Measurements from ENCODE around the gene NOL4L.

The NOL4L gene

GRCh38 chr20:32454164-32455145, 130.7 kb downstream of the NOL4L start:
- DNase-seq, result no peak

DNA sequence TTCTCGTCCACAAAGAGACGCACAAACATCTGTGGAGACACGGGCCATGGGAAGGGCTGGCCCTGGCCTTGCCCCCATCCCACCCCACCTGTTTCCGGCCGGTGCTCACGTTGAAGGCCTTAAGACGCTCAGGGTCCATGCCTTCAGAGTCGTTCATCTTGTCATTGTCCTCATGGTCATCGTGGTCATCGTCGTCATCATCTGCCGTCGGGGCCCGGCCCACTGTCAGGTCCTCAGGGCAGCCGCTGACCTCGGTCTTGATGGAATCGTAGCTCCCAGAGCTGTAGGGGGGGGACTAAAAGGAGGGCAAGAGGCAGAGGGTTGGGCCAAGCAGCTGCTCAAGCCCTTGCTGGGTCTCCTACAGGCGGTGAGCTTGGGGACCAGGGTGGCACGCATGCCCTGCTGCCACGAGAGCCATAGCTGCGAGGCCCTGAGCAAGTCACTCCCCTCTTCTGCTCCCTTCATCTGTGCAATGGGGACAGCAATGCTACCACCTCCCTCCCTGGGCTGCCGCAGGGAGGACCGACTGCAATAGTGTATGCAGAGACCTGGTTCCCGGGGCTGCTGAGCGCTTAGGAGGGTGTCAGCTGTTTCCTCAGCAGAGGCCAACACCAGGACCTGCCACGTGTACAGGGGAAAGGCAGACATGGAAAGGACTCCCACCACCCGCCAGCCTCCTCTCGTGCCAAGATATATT, 131.5 kb downstream of the NOL4L start:
- no peak for DNase-seq

GRCh38 chr20:32452776-32453466, 132.2 kb downstream of the NOL4L start:
- DNase-seq, result no peak

DNA sequence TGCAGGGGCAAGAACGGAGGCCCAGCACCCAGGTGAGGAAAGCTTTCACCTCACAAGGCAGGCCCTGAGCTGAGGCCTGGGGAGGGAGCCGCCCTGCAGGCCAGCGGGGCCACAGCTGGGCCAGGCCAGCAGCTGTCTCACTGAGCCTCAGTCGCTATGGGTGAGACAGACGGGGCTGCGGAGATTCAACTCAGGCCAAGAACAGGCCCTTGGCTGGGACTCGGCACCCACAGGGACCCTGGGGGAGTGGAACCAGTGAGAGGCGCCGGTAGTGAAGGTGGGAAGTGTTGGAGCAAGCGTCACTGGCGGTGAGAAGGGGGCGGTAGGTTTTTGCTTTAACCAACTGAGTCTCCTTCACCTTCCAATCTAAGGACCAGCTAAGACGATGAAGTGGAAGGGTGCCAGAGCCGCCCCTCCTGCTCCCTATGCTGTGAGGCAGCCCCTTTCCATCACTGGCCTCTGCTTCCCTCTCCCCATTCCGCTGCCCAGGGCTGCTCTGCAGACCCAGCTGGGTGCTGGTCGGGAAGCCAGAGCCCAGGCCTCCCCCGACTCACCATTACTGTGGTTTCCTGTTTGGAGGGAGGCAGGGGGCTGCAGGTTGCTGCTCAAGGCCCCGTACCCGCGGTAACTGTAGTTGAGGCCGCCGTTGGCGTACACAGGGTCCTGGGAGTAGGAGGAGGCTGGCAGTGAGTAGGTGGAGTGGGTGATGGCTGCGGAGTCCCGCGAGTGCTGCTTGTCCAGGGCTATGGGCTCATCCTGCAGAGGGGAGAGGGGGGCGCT, 133.3 kb downstream of the NOL4L start:
- DNase-seq, result no peak

DNA sequence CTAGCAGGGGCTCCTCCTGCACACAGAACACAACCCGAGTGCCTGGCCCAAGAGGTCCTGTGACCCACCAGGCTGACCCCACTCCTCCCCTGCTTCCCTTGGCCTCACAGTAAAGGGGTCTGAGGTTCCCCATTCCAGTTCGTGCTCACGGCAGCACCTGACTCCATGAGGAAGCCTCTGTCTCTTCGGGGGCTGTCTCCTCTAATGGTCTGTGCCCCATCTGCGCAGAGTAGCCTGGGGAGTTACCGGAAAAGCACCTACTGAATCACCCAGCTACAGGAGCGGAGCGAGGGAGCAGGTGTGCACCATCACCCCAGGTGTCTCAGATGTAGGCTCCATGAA, 133.8 kb downstream of the NOL4L start:
- DNase-seq, result no peak

- no peak for DNase-seq
Observed at GRCh38 chr20:32450484-32451061, 134.6 kb downstream of the NOL4L start.

GRCh38 chr20:32449890-32450401, 135.2 kb downstream of the NOL4L start:
- DNase-seq, result no peak

DNA sequence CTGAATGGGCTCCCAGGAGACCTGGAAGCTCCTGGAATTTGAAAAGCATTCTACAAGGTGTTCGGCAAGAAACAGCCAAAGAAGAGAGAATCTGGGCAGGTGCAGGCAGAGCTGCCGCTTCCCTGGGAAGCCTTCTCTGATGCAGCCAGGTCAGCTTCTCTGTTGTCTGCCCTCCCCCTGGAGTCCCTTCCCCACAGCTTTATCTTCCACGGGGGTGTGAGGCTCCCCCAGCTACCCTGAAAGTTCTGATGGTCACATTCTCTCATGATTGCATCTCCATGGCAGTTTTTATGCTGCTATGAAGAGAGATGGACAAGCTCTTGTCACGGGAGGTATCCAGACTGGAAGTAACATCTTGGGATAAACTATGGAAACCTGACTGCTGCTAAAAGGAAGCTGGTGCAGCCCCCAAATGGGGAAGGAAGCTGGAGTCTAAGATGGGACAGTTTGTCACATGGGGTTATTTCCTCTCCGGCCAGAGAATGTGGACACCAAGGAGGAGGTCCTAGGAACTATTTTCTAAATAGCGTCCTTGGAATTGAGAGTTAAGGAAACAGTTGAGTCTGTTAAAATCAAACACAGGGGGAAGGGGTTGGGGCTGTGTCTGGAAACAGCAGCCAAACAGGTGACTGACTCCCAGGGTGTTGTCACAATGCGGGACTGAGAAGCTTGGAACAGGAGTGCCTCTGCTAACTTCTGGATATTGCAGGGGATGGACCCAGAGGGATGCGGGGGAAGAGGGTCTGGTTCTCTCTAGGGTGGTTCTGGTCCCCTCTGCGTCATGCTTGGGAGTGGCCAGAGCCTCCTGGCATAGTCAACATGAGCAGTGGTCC, 135.9 kb downstream of the NOL4L start:
- no peak for DNase-seq

- DNase-seq, result no peak
Observed at GRCh38 chr20:32448306-32449056, 136.7 kb downstream of the NOL4L start.

DNA sequence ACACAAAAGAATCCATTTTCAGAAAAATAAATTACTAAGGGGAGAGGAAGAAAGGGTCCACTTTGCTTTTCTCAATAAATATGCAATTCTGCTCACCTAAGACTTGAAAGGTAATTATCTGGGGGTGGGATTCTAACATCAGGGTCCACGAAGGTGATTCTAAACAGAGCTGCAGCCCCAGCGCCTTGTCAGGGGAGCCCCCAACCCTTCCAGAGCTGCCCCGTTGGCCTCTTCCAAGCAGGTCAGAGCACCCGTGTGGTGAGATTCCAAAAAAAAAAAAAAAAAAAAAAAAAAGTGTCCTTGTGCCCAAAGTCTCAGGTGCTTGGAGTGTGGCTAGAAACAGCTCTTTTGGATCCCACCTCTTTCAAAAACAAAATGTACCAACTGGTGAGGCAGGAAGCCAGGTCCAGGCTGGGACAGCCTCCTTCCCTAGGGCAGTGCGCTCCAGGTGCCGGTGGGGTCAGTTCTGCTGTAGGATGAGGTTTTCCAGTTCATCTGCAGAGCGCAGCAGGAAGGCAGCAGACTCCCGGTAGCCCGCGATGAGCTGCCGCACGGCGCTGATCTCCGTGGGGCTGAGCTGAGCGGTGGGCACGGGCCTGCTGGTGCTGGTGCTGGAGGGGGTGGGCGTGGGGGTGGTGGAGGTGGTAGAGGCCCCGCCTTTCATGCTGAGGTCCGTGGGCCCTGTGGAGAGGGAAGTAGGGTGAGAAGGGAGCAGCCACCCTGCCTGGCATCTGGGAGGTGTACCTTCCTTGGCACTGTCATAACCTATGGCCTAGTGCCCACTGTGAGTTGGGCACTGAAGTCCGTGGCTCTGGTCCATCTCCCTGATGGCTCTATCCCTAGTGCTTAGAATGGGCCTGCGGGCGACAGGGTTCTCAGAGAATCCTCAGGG, 137.8 kb downstream of the NOL4L start:
- no peak for DNase-seq

DNA sequence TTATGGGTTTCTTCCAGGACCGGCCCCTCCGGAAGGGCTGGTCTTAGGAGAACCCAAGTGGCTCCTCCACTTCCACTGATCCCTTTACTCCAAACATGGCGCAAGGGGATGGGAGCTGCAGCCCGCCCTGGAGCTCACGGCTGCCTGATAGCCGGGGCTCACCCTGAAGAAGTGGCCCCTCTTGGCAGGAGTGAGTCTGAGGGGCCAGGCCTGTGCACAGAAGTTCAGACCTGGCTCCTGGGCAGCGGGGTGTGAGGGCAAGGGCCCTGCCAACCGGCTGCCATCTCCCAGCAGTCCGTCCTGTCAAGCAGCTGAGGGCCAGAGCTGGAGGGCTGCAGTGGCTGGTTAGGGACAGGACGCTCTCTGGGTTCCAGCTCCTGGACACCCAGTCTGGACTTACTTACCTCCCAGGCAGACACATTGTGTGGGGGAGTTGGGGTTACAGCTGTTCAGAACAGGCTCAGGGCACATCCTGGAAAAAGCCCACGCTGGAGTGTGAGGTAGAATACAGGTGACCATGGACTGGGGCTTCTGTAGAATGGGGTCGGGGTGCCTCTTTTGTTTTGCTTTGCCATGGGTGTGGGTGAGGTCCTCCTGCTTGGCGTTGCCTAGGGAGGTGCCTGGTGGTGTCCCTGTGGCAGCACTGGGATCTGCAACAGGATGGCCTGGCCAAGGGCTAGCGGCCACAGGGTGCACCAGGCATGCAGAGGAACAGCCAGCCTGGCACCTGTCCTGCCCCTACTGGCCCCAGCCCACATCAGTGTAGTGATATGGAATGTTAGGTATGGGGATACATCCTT, 138.6 kb downstream of the NOL4L start:
- no peak for DNase-seq

- DNase-seq, result no peak
Observed at GRCh38 chr20:32445539-32446273, 139.4 kb downstream of the NOL4L start.

DNA sequence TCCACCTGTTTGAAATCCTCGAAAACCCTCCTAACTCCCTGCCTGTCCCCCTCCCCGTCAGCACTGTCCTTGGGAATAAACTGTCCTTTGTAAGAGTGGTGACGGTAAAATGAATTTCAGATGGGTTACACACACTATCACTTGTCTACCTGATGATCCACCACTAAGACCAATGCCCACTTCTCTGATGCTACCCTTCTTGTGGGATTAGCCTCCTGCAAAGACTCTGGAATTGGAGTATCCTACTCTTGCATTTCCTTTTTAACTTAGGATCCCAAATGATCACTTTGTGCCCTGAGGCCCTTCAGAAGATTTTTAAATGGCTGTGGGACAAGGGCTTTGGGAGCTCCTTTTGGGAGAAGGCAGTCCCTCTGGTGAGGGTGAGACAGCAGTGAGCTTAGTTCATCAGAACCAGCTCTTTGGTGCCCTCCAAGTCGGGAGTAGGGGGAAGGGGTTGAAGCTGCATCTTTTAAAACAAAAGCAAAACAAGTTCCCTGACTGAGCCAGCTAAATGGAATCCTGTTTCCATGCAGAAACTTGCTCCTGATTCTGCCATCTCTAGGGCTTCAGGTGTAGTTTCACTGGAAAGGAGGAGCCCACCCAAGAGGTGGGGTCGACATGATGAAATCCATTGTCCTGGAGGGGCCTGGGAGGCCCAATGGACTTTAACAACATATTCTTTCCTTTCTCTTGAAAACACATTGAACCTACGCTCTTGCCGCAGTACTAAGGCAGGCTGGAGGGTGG, 140.5 kb downstream of the NOL4L start:
- no peak for DNase-seq

DNA sequence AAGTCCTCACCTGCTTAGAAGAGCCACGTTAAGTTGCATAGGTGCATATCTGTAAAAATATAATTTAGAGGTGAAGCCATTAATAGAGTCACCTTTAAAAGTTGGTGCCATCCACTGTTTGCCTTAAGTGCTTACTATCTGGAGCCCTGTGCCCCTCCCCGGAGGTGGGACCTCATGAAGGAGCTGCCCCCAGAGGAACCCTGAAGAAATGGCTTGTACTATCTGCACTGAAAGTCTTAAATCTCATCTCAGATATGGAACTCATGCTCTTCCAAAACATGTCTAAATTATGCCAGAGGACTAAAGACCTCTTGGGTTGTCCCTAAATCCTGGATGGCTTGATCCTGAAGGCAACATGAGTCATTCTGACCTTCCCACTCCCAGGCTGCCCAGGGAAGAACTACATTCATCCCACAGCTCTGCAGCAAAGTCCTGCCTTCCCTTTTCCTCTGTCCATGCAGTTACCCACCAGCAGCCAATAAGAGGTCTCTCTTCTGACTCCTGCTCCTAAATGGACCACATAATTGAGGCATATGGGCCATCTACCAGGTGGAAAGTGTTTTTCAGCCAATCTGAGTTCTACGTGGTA, 141.7 kb downstream of the NOL4L start:
- DNase-seq, result no peak

DNA sequence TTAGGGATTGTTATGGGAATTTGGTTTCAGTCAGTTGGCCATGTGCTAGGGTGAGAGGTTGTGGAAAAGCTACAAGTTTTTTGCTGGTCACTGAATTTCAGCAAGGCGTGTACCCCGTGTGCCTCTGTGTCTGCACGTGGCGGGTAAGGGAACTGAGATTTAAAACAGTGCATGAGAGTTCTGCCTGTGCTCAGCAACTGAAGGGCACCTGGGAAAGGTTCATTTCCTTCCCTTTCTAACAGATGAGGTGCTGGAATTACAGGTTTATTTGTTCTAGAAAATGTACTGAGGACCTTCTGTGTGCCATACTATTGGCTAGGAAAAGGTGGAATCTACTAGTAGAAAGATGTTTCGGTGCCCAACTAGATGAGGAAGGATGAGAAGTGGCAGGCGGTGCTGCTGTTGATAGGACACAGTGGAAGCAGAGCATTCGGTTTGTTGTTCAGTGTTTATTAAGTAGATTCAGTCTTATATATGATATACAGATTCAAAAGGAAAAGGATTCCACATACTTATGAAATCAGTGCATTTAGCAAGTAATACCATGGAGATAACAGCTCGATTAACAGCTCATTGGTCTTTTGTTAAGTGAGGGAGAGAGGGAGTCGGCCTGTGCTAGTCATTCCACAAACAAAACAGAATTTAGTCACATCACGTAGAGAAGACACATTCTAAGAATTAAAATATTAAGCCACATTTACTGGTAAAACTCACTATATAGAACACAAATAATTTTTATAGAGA, 142.3 kb downstream of the NOL4L start:
- no peak for DNase-seq

GRCh38 chr20:32441638-32442037, 143.5 kb downstream of the NOL4L start:
- DNase-seq, result no peak
